NCI-H2081 (cell line): ENCODE measurements around the gene EPB42.
"Not testable (repeated sequence)": the region's sequence is repeated elsewhere in the genome, so short reads cannot be mapped to it uniquely, and the experiment has no call there.

ENCODE experiments used
- DNase-seq, 2 experiments: peaks; one replicate each; lab custom pipeline; 2025; lab: John Stamatoyannopoulos, UW

Gene EPB42

DNA sequence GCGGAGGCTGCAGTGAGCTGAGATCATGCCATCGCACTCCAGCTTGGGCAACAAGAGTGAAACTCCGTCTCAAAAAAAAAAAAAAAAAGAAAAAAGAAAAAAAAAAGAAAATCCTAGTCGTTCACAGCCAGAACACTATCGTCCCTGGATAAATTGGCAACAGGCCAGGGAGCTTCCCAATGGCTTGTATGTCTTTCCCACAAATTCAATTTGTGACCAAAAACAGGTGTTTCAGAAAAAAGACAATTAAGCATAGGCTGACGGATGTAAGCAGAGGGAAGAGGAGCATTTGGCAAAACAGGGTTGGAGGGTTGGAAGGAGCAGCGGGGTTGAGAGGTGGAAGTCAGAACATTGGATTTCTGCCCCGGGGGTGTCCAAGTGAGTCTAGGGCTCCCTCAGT is 8.5 kb downstream of the EPB42 start:
- DNase-seq = no peak

DNA sequence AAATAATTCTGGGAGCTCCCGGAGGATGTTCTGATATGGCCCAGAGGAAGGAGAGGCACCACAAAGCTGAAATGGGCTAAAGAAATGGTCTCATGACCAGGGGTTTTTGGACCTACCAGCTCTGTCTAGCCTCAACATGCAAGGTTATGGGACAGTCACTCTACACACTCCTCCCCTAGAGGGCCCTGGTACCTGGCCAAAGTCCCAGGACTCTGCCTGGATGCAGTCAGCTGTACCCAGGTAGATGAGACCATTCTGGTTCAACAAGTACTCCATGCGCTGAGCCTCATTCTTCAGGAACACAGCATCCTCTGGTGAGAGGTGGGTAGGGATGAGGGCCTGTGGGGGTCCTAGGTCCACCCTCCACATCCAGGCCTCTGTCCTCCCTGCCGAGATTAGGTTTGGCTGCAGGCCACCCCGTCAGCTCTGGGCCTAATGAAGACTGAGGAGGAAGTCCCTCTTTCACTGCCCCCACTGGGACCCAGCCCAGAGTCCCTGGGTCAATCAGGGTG is 9.5 kb downstream of the EPB42 start:
- DNase-seq = no peak

DNA sequence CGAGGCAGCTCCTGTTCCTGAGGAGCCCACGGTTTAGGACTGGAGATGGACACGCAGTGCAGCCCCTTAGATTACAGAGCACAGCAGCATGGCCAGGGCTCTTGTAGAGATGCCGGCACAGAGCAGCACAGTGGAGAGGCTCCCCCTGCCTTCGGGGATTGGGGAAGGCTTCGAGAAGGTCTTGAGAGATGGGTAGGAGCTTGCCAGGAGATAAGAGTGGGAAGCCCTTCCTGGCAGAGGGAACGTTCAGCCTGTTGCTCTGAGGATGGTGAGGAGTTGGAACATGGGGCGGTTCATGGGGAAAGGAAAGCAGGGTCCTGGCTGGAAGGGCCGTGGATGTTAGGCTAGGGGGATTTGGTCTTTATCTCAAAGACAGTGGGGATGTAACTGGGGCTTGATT is 10.0 kb downstream of the EPB42 start:
- DNase-seq = no peak

DNA sequence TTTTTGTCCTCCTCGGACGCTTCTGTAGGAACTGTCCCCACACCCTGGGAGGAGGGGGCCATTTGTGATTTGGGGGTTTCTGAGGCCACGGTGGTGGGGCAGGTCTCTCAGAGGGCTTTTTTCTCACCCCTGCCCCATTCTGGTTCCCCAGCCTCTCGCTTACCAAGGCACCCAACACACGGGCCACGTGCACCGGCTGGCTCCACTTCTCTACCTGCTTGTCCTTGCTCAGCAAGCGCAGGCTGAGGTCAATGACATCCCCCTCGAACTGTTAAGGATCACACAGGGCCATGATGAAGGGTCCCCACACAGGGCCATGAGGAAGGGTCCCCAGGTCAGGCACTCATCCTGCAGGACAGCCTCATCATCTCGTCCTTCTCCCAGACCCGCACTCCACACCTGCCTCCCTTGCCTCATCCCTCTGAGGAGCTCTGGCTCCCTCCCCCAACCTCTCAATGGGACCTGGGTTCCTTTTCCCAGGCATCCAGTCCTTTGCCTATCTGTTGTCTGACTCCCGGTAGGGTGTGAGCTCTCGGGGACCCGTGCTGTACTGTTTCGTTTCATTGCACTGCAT is 10.6 kb downstream of the EPB42 start:
- DNase-seq = no peak

GRCh38 chr15:43209059-43209824 is 11.6 kb downstream of the EPB42 start:
- no peak for DNase-seq

DNA sequence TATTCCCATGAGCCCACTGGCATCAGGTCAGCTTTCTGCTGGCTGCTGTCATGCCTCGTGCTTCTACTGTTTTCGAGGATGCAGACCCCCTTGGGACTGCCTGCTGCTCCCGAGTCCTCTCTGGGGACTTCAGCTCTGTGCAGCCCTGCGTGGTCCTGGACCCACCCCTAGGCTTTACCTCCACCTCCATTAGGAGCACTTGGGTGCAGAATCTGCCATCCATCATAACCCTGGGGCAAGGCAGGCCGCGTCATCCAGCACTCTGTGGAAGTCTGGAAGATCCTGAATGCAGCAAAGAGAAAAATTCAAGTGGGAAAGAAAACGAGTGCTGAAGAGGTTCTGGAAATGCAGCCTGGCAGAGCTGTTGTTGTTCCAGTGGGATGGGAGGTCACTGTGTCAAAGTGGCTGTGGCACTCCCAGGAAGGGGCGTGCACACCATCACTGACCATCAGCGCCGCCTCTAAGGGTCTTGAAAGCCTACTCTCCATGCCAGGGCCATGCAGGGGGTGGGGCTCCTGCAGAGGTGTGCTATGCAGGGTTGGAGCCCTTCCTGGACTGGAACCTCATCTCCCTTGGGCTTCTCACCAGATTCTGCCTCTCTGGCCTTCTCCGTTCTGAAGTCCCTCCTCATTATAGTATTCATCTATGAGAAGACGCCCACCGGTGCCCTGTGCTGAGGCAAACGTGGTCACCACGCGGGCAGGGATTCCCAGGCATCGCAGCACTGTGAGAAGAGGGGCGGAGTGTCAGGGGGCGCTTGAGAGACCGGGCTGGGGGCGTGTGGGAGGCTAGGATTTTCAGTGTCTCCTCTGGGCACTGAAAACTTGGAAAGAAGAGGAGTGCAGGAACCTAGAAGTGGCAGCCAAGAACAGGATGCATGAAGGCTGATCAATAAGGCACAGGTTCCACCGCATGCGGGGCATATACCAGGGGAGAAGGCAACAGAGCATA is 12.5 kb downstream of the EPB42 start:
- DNase-seq = no peak

- no peak for DNase-seq
Observed at GRCh38 chr15:43207024-43207423, 13.8 kb downstream of the EPB42 start.

DNA sequence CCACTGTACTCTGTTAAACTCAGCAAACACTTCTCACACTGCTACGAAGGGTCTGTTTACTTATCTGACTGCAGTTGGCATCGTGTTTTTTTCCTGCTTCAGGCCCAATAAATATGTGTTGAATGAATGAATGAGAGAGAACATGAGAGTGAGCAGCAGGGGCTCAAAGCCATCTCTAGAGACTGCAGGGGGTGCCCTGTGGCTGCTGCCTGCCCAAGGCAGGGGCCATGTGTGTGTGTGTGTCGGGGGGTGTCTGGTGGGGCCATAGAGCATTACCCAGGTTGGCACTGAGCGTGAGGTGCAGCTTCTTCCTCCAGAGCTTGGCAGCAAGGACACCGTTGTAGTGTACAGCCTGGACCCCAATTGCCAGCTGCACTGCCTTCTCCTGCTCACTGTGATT is 14.8 kb downstream of the EPB42 start:
- no peak for DNase-seq

DNA sequence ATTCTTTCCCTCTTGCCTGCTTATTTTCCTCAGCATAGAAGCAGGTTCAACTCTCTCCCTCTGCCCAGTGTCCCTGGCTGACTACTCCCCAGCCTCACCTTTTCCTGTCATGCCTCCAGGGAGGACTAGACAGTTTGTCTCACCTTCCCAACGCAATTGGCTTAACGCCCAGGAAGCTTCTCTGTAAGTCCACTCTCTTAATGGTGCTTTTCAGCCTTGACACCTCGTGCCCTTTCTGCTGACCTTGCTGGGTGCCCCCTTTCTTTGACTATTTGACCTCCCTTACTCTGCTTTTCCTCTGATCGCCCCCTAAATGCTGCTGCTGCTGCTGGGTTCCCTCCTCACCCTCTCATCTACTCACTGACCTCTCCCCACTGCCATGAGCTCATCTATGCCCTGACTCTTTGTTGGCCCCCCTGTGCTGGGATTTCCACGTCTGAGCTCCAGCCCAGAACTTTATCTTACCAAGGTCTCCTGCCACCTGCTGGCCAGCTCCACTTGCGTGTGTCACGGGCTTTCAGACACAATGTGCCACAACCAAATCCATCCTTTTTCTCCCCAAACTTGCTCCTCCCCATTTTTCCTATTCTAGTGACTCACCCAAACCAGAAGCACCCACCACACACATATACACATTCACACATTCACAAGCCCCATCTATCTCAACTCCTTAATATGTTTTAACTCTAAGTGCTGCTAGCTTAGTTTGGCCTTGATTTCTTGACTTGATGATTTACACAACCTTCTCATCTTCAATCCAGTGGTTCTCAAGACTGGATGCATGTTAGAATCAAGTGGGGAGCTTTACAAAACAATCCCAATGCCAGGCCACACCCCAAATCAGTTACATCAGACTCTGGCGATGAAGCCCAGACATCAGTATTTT is 16.6 kb downstream of the EPB42 start:
- DNase-seq = peak in 1 of 2 experiments; percentile 12

DNA sequence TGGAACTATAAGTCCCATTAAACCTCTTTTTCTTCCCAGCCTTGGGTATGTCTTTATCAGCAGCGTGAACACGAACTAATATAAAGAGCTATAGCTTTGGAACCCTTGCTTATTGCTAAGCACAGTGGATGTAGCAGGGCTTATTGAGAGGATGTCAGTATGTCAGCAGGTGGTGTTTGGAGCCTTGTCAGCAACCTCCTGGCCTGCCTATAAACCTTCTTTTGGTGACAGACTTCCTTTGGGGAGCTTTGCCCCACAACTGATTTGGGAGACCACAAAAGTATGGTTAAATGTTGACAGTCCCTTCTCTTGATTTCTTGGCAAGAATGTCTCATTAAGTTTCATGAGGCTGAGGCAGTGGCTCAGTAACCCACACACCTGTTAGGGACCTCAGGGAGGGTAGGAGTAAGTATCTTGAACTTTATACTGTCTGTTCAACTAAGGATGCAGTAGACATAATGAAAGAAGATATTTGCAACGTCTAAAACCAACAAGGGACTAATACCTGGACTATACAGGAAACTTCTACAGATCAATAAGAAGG is 20.8 kb downstream of the EPB42 start:
- DNase-seq = no peak

- no peak for DNase-seq
Observed at GRCh38 chr15:43198992-43199391, 21.8 kb downstream of the EPB42 start.

GRCh38 chr15:43198556-43198955 is 22.3 kb downstream of the EPB42 start:
- not testable (repeated sequence) for DNase-seq

GRCh38 chr15:43197773-43198172 is 23.0 kb downstream of the EPB42 start:
- not testable (repeated sequence) for DNase-seq

GRCh38 chr15:43196760-43197548 is 23.9 kb downstream of the EPB42 start:
- no peak for DNase-seq

- no peak for DNase-seq
Observed at GRCh38 chr15:43194795-43195194, 26.0 kb downstream of the EPB42 start.

DNA sequence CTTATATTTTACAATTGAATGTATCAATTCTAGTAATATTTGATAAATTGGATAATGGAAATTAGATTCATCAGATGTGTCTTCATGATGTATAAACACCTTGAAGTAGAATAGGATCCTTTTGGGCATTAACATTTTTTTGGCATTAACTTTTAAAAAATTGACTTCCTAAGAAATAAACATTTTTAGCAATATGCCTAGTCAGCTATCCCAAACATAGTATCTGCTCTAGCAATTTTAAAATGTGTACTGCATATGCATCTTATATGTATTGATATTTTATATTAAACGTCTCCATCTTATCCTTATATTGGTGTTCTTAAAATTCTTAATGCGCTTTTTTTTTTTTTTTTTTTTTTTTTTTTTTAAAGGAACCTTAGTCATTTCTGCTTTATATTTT is 27.1 kb downstream of the EPB42 start:
- DNase-seq = no peak

DNA sequence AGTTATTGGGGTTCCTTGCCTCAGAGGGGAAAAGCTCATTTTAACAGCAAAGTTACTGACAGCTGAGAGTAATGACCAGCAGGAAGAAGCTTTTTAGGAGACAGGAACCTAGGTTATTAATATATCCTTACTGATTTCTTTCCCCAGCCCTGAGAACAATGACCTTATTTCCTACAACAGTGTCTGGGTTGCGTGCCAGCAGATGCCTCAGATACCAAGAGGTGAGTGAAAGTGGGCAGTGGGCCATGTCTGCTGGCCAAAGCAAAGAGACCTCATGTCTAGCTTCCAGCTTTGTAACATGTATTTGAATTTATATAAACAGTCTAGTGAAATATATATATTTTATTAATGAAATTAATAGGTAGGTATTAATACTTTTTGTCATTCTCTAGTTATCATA is 30.6 kb downstream of the EPB42 start:
- no peak for DNase-seq

- no peak for DNase-seq
Observed at GRCh38 chr15:43189296-43189695, 31.5 kb downstream of the EPB42 start.

DNA sequence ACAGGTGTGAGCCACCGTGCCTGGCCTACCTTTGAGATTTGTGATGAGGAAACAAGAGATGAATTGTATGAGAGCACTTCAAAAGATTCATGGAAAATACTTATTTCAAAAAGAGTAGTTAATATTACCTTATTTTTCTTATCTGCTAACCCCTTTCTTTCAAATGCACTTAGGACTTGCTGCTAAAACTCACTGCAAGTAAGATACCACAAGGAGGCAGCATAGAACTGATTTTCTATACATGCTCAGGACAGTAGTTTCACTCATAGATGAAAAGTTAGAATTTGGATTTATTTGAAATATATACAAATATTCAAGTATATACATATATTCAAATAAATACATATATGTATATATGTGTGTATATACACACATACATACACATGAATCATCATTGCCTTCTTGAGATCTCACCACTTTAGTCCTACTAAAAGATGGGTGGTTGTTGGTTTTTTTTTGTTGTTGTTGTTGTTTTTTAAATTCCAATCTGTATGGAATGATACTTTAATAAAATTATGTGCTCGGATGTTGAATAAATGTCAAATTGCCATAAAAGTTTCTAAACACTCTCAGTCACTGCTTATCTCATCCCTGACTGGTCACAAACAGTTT is 33.2 kb downstream of the EPB42 start:
- DNase-seq = peak; percentile 44 to 45

DNA sequence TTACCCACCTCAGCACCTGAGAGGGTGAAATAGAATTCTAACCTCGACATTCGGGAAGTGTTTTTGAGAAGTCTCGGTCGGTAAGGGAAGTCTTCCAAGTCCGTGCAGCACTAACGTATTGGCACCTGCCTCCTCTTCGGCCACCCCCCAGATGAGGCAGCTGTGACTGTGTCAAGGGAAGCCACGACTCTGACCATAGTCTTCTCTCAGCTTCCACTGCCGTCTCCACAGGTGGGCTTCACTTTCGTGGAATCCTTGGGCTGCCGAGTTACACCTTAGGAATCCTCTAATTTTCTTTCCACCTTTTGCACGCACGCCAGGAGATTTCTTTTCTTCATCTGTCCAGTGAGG is 34.8 kb downstream of the EPB42 start:
- peak in 1 of 2 experiments; percentile 35 for DNase-seq
